GOT3 (cell line): Measurements from ENCODE around the gene CD22.

Experiments used
- DNase-seq: peaks from one replicate; lab custom pipeline; 2025; ENCODE audit warnings: mixed read lengths; lab: John Stamatoyannopoulos, UW

CD22 gene

DNA sequence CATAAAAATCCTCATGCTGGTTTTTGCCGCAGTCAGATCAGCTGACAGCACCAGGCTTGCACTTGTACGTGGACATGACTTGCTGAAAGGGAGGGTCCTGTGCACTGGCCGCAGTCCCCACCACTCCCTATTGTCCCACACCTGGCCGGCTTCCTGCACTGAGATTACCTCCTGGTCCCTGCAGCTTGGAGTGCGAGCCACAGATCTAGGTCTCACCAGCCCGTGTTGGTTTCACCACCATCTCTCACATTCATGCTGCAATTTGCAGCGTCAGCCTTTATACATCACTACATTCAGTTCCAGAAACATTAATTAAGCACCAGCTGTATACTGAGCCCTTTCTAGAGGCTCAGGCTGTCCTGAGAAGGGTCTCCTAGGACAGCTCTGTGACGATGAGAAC, 15.0 kb upstream of the CD22 start:
- no peak for DNase-seq

DNA sequence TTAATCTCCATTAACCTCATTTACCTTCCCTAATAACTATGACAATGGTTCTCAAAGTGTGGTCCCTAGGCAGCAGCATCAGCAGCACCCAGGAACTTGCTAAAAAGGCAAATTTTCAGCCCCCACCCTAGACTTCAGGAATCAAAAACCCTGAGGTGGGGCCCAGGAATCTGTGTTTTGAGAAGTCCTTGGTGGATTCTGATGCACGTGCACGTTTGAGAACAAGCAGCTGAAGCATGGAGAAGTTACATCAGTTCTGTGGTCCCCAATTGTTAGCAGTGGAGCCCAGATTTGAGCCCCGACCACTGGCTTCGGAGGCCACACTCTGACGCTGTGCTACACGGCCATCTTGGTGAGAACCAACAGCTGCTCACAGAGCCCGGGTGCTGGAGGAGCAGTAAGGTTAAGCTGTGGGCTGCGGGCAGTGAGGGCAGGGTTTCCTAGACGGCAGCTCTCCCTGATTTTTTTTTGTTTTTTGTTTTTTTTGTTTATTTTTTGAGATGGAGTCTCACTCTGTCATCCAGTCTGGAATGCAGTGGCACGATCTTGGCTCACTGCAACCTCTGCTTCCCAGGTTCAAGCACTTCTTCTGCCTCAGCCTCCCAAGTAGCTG, 14.0 kb upstream of the CD22 start:
- DNase-seq = no peak

DNA sequence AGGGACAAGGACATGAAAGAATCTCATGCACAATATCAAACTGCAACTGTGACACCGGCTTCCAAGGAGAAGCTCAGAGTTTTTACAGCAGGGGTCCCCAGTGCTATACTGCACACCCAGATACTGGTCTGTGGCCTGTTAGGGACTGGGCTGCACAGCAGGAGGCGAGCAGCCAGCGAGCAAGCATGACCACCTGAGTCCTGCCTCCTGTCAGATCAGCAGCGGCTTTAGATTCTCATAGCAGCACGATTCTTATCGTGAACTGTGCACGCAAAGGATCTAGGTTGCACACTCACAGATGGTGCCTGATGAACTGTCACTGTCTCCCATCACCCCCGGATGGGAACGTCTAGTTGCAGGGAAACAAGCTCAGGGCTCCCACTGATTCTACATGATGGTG, 13.1 kb upstream of the CD22 start:
- no peak for DNase-seq

DNA sequence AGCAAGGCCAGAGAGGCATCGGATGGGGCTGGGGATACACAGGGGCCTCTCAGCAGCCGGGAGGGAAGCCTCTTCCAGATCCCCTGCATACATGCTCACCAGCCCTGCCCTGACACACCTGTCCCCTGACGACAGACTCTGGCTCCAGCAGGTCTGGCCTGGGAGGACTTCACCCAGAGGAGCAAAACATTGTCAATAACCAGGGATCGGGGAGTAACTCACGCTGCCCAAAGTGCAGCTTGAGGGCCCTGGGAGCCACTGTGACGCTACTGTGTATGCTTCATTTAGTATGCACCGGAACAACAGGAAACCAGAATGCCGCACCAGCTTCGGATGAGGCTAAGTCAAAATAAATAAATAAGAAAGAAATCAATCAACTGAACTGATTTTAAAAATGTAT, 12.4 kb upstream of the CD22 start:
- DNase-seq = no peak

DNA sequence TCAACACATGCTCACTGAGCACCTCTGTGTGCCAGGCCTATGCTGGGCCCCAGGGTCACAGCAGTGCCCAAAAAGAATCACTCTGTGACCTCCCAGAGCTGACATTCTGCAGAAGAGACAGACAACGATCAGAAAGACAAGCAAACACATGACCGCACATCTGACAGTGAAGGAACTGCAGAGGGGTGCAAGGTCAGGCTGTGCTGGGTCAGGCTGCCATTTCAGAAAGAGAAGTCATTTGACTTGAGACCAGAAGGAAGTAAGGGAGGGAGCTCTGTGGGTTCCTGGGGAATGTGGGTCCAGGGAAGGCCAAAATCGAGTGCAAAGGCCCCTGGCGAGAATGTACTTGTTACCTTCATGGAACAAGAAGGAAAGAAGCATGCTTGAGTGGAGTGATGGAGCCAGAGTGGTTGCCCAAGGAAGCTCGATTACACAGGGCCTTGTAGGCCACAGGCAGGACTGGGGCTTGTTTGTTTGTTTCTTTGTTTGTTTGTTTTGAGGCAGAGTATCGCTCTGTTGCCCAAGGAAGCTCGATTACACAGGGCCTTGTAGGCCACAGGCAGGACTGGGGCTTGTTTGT, 11.4 kb upstream of the CD22 start:
- DNase-seq = no peak

DNA sequence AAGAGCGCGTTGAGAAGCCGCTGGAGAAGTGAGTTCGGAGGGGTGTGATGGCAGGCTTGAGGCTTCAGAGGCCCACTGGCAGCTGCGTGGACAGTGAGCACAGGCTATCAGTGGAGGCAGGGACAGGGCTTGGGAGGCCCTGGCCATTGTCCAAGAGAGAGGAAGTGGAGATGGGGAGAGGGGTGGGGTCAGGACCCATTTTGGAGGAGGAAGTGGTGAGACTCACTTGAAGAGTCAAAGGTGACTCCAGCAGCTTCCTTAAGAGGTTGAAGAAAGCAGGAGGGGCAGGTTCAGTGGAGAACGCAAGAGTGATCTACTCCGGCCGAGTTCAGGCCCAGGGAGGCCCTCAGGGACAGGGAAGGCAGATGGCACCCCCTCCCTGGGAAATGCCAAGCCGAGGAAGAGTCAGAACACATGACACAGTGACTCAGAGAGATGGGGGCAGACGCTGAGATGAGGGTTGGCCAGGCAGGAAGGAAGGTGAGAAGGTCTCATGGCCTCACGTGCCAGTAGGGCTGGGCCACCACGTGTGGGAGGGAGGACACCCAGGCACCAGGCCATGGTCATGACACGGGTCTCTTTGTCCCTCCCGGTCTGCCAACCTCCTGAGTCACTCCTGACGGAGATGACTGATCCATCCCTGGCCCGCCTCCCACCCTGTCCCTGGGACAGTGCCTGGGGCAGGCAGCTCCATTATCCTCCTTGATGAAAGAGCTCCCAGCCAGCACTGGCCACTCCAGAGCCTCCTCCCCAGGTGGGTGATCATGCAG, 10.1 kb upstream of the CD22 start:
- peak; percentile 78 for DNase-seq

DNA sequence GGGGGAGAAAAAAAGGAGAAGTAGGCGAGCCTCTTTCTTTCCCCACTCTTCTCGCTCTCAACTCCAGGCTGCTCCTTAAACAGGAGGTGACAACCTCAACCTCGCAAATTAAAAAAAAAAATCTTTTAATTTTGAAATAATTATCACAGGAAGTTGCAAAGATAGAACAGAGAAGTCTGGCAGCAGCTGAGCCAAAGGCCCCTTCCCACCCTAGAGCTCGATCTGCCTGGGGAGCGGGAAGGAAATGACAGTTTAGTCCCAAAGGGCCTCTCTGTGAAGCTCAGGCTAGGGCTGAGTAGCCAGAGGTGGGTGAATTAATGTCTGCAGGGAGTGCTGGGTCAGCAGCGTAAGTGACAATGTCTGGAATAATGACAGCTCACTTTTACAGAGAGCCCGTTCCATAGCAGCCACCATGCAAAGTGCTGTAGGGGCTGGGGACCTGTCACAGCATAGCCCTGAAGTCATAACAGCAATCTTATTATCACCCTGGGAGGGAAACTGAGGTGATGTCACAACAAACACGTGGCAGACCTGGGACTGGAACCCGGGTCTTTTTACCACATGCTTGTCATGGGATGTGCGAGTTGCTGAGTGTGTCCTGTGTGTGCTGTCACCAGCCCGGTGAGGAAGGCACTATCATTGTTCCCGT, 8.8 kb upstream of the CD22 start:
- DNase-seq = no peak

DNA sequence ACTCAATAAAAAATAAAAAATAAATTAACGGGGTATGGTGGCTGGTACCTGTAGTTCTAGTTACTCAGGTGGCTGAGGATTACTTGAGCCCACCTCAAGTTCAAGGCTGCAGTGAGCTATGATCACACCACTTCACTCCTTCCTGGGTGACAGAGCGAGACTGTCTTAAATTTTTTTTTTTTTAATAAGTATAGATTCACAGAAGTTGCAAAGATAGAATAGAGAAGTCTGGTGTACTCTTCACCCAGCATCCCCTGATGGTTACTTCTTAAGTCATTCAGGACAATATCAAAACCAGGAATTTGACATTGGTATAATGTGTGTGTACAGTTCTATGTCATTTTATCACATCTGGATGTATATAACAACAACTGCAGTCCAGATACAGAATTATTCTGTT, 7.7 kb upstream of the CD22 start:
- no peak for DNase-seq

DNA sequence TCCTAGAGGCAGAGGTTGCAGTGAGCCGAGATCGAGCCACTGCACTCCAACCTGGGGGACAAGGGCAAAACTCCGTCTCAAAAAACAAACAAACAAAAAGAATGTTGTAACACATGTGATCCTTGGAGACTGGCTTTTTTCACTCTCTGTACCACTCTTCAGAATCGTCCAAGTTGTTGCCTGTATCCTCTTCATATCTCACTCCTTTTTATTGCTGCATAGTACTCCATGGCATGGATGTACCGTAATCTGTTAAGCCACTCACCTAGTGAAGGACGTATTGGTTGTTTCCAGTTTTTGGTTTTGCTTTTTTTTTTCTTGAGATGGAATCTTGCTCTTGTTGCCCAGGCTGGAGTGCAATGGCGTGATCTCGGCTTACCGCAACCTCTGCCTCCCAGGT, 7.0 kb upstream of the CD22 start:
- no peak for DNase-seq

DNA sequence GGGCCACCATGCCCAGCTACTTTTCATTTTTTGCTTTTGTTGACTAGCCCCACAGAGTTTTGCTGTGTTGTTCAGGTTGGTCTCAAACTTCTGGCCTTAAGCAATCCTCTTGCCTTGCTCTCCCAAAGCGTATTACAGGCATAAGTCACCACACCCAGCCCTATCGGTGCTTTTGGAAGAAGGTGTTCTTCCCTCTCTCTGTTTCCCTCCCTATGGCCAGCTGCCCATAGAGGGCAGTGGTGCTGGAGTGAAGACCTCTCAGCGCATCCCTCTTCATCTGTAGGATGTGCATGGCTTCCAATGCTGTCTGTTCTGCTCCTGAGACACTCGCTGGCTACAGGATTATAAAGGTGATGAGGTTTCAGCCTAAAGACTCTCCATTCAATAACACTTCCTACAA, 1.3 kb upstream of the CD22 start:
- no peak for DNase-seq

DNA sequence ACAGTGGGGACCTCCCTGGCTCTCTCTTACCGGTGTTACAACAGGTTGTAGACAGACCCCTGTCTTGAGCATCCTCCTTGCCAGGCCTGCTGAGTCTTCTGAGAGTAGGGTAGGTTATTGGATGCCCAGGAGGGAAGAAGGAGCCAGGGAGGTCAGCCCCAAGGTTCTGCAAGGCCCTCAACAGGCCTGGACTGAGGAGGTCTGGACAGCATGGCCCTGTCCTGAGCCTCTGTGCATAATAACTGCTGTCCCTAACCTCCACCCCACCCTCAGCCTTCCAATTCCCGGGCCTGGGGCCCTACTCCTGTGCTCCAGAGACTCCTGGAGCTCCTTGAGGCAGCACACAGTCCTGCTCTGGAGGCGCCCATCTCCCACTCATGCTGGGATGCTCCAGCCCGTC, 336 bp downstream of the CD22 start:
- no peak for DNase-seq

DNA sequence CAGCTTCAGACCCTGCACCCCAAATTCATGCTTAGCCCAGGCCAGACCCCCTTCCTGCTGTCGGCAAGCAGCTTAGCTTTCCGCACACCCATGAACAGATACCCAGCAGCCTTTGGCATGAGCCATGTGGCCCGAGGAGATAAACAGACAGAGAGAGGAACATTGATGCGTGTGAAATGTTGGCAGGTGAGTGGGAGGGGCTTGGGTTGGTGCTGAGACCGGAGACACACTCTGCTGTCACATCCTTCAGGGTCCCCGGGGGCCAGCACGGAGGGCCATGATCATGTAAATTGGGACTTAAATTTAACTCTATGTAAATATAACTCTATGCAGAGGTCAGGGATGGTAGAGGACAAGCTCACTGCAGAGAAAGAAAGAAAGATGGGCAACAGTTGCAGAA, 1.5 kb downstream of the CD22 start:
- no peak for DNase-seq

DNA sequence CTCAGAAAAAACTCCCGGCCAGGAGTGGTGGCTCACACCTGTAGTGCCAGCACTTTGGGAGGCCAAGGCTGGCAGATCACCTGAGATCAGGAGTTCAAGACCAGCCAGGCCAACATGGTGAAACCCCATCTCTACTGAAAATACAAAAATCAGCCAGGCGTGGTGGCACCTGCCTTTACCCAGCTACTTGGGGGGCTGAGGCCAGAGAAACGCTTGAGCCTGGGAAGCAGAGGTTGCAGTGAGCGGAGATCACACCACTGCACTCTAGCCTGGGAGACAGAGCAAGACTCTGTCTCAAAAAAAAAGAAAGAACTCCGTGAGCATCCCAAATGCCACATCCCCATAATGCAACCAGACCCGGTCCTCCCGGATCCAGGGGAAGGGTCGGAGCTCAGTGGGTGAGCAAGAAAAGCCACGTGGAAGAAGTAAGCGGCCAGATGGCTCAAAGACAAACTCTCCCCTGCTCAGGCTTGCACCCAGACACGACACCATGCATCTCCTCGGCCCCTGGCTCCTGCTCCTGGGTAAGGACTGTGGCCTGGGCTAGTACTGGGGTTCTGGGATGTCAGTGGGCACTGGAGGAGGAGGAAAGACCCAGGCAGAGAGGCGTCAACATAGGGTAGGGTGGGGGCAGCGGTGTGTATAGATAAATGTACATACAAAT, 2.7 kb downstream of the CD22 start:
- DNase-seq = no peak

DNA sequence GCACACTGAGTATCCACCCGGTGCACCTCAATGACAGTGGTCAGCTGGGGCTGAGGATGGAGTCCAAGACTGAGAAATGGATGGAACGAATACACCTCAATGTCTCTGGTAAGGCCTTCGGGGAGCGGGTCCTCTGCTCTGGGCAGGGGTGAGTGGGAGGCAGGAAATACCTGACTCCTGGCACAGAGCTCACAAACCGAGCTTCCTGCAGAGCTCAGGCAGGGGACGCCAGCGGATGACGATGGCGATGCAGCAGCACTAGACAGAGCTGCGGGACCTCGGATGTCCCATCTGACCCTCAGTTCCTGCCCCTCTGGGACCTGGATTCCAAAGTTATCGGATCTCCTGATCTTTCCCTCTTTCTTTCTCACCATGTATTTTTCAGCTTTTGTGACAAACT, 3.8 kb downstream of the CD22 start:
- DNase-seq = no peak

DNA sequence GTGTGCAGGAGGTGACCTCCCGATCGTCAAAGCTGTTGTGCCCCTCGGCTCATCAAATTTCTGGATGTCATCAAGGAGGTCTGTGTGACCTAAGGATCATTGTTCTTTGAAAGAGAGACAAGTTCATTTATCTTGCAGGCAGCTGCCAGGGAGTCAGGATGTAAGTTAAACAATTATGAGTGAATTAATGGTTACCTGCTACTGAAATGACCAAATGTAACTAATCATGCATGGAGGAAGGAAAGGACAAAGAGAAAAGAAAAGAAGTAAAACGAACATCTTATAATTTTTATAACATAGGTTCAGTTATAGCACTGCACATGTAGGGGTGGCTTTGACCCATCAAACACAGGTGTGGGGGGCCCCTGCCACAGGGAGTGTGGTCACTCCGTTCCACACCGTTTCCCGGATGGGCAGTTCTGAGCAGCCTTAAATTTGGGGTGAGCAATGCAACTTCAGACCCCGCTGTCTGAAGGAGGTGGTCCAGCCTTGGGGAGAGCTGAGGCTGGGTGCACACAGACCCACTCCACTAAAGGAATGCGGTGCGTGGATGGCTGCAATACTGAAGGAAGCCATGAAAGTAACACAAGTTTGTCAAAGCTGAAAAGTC, 5.3 kb downstream of the CD22 start:
- no peak for DNase-seq

DNA sequence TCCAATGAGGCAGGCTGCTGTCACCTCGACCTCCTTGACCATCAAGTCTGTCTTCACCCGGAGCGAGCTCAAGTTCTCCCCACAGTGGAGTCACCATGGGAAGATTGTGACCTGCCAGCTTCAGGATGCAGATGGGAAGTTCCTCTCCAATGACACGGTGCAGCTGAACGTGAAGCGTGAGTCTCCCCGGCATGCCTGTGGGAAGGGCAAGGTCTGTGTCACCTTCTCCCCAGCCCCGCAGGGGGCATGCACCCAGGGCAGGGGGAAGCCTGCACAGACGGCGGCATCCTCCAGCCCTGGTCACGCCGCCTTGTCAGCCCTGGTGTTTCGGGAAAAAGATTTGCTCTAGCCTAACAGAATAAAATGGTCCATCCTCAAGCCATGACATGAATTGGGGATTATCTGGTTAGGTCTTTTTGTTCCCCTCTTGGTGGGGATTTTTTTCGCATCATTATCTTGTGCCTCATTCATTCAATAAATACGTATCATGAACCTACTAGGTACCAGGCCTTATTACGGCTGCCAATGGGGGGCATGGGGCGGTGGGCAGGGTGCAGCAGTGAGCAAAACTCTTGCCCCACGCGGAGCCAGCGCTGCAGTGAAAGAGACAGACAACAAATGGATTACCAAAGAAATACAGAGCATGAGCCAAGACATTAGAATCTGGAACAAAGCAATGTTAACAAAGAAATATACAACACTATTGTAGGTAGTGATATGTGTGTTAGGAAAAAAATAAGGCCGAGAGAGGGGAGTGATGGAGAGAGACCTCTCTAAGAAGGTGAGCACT, 7.4 kb downstream of the CD22 start:
- no peak for DNase-seq

DNA sequence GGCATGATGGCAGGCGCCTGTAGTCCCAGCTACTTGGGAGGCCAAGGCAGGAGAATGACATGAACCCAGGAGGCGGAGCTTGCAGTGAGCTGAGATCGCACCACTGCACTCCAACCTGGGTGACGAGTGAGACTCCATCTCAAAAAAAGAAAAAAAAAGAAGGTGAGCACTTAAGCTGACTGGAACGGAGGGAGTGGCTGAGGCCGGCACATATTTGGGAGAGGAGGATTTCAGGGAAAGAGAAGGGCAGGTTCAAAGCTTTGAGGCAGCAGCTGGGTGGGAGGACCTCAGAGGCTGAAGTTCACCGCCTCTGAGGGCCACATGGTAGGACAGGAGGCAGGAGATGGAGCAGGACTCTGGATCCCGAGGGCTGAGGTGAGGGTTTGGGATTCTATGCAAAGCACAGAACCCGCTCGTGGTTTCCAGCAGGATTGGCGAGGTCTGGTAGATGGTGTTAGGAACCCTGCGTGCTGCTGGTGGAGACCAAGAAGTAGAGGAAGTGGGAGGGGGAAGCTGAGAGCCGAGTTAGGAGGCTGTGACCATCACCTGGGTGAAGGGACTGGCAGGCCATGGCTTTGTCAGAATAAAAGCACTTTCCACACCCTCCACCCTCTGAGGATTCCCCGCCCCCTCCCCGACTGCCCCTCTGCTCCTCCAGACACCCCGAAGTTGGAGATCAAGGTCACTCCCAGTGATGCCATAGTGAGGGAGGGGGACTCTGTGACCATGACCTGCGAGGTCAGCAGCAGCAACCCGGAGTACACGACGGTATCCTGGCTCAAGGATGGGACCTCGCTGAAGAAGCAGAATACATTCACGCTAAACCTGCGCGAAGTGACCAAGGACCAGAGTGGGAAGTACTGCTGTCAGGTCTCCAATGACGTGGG, 8.4 kb downstream of the CD22 start:
- no peak for DNase-seq

DNA sequence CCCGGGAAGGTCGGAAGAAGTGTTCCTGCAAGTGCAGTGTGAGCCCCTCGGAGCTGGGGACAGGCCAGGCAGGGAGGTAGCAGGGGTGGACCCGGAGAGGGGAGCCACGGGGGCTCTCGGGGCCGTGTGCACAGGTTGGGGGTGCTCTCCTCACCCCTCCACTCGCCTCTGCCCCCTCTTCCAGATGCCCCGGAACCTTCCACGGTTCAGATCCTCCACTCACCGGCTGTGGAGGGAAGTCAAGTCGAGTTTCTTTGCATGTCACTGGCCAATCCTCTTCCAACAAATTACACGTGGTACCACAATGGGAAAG, 9.0 kb downstream of the CD22 start:
- no peak for DNase-seq

DNA sequence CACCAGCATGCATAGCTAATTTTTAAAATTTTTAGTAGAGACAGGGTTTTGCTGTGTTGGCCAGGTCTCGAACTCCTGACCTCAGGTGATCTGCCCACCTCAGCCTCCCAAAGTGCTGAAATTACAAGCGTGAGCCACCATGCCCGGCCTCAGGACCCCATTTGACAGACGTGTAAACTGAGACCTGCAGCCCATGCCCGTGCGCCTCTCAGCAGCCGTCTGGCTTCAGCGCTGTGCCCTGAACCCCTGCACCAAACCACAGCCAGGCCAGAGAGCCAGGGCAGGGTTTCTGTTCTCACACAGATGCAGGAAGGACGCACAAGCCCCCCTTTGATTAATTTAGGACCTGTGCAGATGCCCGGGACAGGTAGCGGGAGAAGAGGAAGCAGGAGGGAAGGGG, 11.4 kb downstream of the CD22 start:
- no peak for DNase-seq

DNA sequence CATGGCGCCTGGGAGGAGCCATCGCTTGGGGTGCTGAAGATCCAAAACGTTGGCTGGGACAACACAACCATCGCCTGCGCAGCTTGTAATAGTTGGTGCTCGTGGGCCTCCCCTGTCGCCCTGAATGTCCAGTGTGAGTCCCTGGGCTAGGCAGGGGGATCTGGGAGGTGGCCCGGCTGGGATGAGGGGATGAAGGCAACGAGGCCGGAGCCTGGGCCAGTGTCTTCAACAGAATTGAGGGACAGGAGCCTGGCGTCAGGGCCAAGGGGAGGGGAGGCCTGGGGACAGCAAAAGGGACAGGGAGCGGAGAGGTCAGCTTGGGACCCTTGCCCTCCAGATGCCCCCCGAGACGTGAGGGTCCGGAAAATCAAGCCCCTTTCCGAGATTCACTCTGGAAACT, 12.0 kb downstream of the CD22 start:
- no peak for DNase-seq
